Common myeloid progenitor, CD34-positive (primary cell): ENCODE data around the gene FAM185A.
"Not testable (repeated sequence)": the region's sequence is repeated elsewhere in the genome, so short reads cannot be mapped to it uniquely, and the experiment has no call there.

Experiments used
- CTCF ChIA-PET: fragments of 350-600 bp; sonication (Branson Sonifier 250); formaldehyde crosslinking; loops from one replicate; lab custom pipeline; 2021; ENCODE audit warnings: antibody characterized with exemption; lab: Charles Lee
- POLR2A ChIA-PET: fragments of 350-600 bp; sonication (Branson Sonifier 250); formaldehyde crosslinking; loops from one replicate; lab custom pipeline; 2021; ENCODE audit warnings: antibody characterized with exemption; lab: Charles Lee
- DNase-seq, 3 donors: peaks; one replicate each; pipeline versions ENCODE4 v3.0.0 to v3.0.0-alpha.2; 2013
- H3K27ac ChIP-seq, 2 experiments: 1 replicate in 1 of 2; 2 replicates in 1 of 2; pipeline ENCODE4 v1.7.0; 2013; ENCODE audit warnings: inconsistent platforms in 2 of 2, low read length in 2 of 2, mild to moderate bottlenecking in 2 of 2, low read depth in 1 of 2, moderate library complexity in 1 of 2; ENCODE audit not compliant: severe bottlenecking in 2 of 2, insufficient read depth in 1 of 2, poor library complexity in 1 of 2
- H3K27me3 ChIP-seq, 5 experiments: replicated peaks in 2 of 5; 1 replicate in 3 of 5; 2 replicates in 2 of 5; pipeline versions ENCODE4 v1.6.1 to v1.7.0; 2013; ENCODE audit warnings: low read length in 4 of 5, mild to moderate bottlenecking in 2 of 5, moderate library complexity in 2 of 5, inconsistent platforms in 1 of 5; ENCODE audit not compliant: insufficient read depth in 5 of 5, control insufficient read depth in 4 of 5
- H3K36me3 ChIP-seq, 4 experiments: 1 replicate in 2 of 4; 2 replicates in 2 of 4; pipeline versions ENCODE4 v1.6.1 to v1.7.0; 2013; ENCODE audit warnings: low read length in 3 of 4, control low read depth in 1 of 4, mild to moderate bottlenecking in 1 of 4; ENCODE audit not compliant: control insufficient read depth in 4 of 4, insufficient read depth in 4 of 4
- H3K4me1 ChIP-seq, 4 experiments: 1 replicate in 3 of 4; 2 replicates in 1 of 4; pipeline versions ENCODE4 v1.6.1 to v1.7.1; 2013; ENCODE audit warnings: low read length in 3 of 4, mild to moderate bottlenecking in 3 of 4, control low read depth in 1 of 4, inconsistent platforms in 1 of 4, moderate library complexity in 1 of 4; ENCODE audit not compliant: control insufficient read depth in 4 of 4, insufficient read depth in 4 of 4; ENCODE audit errors: control extremely low read depth in 1 of 4
- H3K4me3 ChIP-seq, 7 experiments: 1 replicate in 4 of 7; 2 replicates in 3 of 7; pipeline versions ENCODE4 v1.5.1 to v1.7.0; 2013; ENCODE audit warnings: mild to moderate bottlenecking in 7 of 7, low read length in 6 of 7, moderate library complexity in 6 of 7, inconsistent platforms in 2 of 7, low read depth in 2 of 7, control low read depth in 1 of 7; ENCODE audit not compliant: insufficient read depth in 4 of 7, control insufficient read depth in 1 of 7; ENCODE audit errors: extremely low read depth in 1 of 7
- H3K9me3 ChIP-seq, 5 experiments: 1 replicate in 4 of 5; 2 replicates in 1 of 5; pipeline versions ENCODE4 v1.6.1 to v1.7.1; 2013; ENCODE audit warnings: low read length in 4 of 5, mild to moderate bottlenecking in 2 of 5, inconsistent platforms in 1 of 5, low read depth in 1 of 5, moderate library complexity in 1 of 5; ENCODE audit not compliant: control insufficient read depth in 4 of 5, insufficient read depth in 2 of 5; ENCODE audit errors: control extremely low read depth in 1 of 5
- WGBS: methylation state at CpG from one replicate; pipeline ENCODE4 v1.1.5; 2013; ENCODE audit not compliant: insufficient coverage; 5-methylcytosine and 5-hydroxymethylcytosine counted together

Gene FAM185A

DNA sequence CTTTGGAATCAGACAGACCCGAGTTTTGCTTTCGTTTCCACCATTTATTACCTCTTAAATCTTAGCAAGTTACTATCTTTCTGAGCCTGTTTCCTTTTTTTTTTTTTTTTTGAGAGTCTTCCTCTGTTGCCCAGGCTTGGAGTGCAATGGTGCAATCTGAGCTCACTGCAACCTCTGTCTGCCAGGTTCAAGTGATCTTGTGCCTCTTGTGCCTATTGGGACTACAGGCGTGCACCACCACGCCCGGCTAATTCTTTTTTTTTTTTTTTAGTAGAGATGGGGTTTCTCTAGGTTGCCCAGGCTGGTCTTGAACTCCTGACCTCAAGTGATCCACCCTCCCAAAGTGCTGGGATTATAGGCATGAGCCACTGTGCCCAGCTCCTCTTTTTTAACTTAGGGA lies 84.5 kb downstream of the FAM185A start:
- POLR2A ChIA-PET: no interaction called here
- H3K4me3 ChIP-seq: no peak overlapping the region
- no peaks in the 10 kb centered on the region for H3K9me3 ChIP-seq
- no peak for DNase-seq
- peaks cover 2 to 19% (median 11%) of the 10 kb centered on the region in 4 experiments for H3K36me3 ChIP-seq
- no peaks in the 10 kb centered on the region for H3K27me3 ChIP-seq
- WGBS: no CpG with 5 or more reads among the region's 5 CpGs
- H3K27ac ChIP-seq: no peak overlapping the region
- CTCF ChIA-PET: no interaction called here
- H3K4me1 ChIP-seq: no peaks in the 10 kb centered on the region

- no peak for DNase-seq
- Histone ChIP-seq H3K9me3 (no peaks in the 10 kb centered on the region), H3K4me3 (no peak overlapping the region), H3K36me3 (peaks cover 2 to 10% (median 5%) of the 10 kb centered on the region in 4 experiments), H3K27me3 (no peaks in the 10 kb centered on the region), H3K4me1 (no peaks in the 10 kb centered on the region), H3K27ac (no peak overlapping the region)
- CTCF ChIA-PET: no interaction called here
- POLR2A ChIA-PET: no interaction called here
- no CpG with 5 or more reads among the region's 1 CpG for WGBS
These were observed 85.7 kb downstream of the FAM185A start for GRCh38 chr7:102834466-102834865.

- Histone ChIP-seq H3K27ac (no peak overlapping the region), H3K4me3 (no peak overlapping the region), H3K27me3 (no peaks in the 10 kb centered on the region), H3K36me3 (peaks cover 0 to 5% (median 3%) of the 10 kb centered on the region in 4 experiments), H3K9me3 (no peaks in the 10 kb centered on the region), H3K4me1 (no peaks in the 10 kb centered on the region)
- POLR2A ChIA-PET: no interaction called here
- DNase-seq: peak in 1 of 3 donors; percentile 8
- 83% methylated on average over 1 of the region's 1 CpG for whole genome bisulfite sequencing
- CTCF ChIA-PET: no interaction called here
These were observed 86.2 kb downstream of the FAM185A start for GRCh38 chr7:102834999-102835398.

DNA sequence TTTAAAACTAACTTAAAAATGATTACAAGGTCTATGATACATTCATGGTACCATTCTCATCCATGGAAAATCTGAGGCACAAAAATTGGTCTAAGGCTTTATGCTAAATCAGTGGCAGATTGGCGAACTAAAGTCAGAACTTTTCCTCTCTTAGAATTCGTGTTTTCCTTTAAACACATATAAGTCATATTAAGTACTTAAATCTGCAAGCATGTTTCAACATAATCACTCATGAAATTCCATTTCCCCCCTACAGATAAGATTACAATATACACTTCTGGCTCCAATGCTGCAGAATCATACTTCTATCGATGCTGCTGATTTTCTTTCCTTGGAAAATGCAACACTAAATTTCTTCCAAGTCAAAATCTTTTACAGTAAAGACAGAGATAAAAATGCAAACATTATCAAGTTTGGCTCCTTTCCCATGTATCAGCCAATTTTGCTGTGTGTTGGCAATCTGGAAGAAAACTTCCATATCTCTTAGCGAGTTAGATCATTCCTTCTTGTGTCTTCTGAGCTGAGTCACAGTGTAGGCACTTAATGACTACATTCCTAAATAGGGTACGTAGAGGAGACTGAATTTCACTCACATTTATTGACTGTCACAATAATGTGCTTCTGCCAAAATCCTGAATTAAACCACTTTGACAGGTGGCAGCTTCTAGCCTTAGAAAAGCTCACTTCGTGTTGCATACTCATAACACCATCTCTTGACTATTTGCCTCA lies 87.6 kb downstream of the FAM185A start:
- Histone ChIP-seq H3K9me3 (no peaks in the 10 kb centered on the region), H3K27ac (no peak overlapping the region), H3K4me3 (no peak overlapping the region), H3K4me1 (no peaks in the 10 kb centered on the region), H3K27me3 (no peaks in the 10 kb centered on the region), H3K36me3 (no peaks in the 10 kb centered on the region)
- ChIA-PET POLR2A (no interaction called here), CTCF (no interaction called here)
- 98% methylated on average over 5 of the region's 6 CpGs for WGBS
- DNase-seq: no peak

- H3K36me3 ChIP-seq: no peaks in the 10 kb centered on the region
These were observed 88.2 kb downstream of the FAM185A start for GRCh38 chr7:102836977-102837376.

DNA sequence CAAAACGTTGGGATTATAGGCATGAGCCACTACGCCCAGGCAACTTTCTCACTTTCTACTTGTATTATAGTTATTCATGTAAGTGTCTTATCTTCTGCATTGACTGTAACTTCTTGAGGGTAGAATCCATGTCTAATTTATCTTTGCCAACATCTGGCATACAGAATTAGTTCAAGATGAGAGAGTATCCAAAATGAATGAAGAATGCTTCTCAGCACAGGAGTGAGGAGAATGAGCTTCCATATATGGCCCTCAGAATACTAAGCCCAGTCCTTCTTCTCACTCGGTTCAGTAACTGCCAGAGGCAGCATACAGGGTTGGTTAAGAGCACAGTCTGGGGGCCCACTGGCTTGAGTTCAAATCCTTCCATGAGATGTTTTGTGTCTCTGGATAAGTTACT lies 89.0 kb downstream of the FAM185A start:
- Histone ChIP-seq H3K27me3 (no peaks in the 10 kb centered on the region), H3K27ac (no peak overlapping the region), H3K4me1 (no peaks in the 10 kb centered on the region), H3K4me3 (no peak overlapping the region), H3K9me3 (no peaks in the 10 kb centered on the region), H3K36me3 (no peaks in the 10 kb centered on the region)
- DNase-seq: no peak
- WGBS: no CpG with 5 or more reads among the region's 3 CpGs
- ChIA-PET POLR2A (no interaction called here), CTCF (no interaction called here)

More at GRCh38 chr7:102836977-102837376, 88.2 kb downstream of the FAM185A start:
- WGBS: 89% methylated on average over 1 of the region's 1 CpG
- Histone ChIP-seq H3K4me1 (no peaks in the 10 kb centered on the region), H3K27ac (no peak overlapping the region), H3K27me3 (no peaks in the 10 kb centered on the region), H3K4me3 (no peak overlapping the region), H3K9me3 (no peaks in the 10 kb centered on the region)
- ChIA-PET POLR2A (no interaction called here), CTCF (no interaction called here)
- DNase-seq: no peak

DNA sequence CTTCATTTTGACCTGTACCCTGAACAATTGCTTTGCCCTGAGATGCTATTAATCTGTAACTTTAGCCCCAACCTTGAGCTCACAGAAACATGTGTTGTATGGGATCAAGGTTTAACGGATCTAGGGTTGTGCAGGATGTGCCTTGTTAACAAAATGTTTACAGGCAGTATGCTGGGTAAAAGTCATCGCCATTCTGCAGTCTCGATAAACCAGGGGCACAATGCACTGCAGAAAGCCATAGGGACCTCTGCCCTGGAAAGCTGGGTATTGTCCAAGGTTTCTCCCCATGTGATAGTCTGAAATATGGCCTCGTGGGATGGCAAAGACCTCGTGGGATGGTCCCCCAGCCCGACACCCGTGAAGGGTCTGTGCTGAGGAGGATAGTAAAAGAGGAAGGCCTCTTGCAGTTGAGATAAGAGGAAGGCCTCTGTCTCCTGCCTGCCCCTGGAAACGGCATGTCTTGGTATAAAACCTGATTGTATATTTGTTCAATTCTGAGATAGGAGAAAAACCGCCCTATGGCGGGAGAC lies 89.8 kb downstream of the FAM185A start:
- 85% methylated on average over 8 of the region's 10 CpGs for WGBS
- H3K9me3 ChIP-seq, CTCF ChIA-PET, H3K4me1 ChIP-seq, H3K36me3 ChIP-seq, POLR2A ChIA-PET, H3K27ac ChIP-seq, H3K4me3 ChIP-seq, H3K27me3 ChIP-seq: not testable (repeated sequence)
- DNase-seq: peak in 2 of 3 donors; percentile 7 to 38
